DMS 273 (cell line): ENCODE measurements around the gene AKAP9.
"Not testable (repeated sequence)": the region's sequence is repeated elsewhere in the genome, so short reads cannot be mapped to it uniquely, and the experiment has no call there.

Source experiments
- DNase-seq: peaks from one replicate; lab custom pipeline; 2025; ENCODE audit not compliant: unreplicated experiment; lab: John Stamatoyannopoulos, UW

AKAP9 gene

DNA sequence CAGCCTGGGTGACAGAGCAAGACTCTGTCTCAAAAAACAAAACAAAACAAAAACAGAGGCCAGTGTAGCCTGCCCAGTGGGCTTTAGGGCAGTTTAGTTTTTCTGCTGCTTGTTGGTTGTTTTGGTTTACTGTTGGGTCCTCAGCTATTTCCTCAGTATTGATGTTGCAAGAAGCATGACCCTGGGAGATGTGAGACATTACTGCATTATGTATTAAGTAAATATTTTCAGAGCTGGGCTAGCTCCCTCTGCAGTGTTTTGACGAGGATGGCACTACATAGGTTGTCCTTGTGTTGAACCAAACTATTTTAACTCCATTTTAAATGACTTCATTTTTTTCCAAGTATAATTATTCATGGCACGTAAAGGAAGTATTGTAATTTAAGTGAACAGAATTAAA, 4.8 kb downstream of the AKAP9 start:
- DNase-seq, result no peak

DNA sequence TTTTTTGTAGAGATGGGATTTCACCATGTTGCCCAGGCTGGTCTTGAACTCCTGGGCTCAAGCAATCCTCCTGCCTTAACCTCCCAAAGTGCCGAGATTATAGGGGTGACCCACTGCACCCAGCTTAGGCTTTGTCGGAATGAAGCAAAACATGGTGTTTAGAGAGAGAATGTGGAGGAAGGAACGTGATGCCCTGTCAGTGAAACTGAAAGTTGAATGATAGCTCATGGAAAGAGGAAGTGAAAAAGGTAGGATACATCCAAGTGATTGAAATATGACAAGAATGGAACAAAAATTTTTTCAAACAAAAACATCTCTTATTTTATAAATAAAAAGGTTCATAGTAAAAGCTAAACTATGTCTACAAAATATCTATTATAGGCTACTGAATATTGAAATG, 5.9 kb downstream of the AKAP9 start:
- no peak for DNase-seq

DNA sequence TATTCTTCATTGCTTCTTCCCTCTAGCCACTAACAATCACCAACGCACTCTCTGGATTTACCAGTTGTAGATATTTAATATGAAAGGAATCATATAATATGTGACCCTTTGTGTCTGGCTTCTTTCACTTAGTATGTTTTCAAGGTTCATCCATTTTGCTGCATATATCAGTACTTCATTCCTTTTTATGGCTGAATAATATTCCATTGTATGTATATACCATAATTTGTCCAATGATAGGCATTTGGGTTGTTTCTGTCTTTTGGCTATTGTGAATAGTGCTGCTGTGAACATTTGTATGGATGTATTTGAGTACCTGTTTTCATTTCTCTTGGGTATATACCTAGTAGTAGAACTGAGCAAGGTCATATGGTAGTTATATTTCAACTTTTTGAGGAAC, 7.3 kb downstream of the AKAP9 start:
- no peak for DNase-seq

DNA sequence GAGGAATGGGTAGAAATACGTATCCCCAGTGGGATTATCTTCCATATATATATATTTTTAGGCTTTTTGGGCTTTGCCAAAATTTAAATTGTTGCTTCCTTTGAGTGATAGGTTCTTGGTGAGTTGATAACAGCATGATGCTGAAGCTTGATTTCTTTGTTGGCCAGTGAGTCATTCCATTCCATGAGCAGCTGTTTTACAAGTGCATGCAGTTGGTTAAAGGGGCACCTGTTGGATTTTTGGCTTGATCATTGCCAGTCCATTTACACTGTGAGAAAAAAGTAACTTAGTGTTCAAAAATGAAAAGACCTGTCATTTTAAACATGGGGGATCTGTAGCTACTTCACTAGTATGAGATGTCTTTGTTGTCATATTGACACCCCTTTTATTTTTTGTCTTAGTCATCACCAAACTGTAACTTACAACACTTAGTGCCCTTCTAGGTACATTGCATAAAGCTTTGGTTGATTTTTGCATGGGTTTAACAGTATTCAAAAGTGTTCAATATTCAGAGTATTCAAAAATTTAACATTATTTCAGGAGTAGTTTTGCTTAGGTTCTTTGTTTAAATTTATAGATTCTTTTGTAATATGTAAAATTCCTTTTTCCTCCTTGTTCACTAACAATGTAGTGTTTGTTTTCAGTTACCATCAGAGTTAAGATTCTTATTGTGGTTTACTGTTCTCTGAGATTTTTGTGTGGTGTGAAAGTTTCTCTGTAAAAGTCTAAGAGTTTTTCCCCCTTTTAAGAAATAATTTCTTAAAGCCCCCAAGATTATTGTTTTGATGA, 8.8 kb downstream of the AKAP9 start:
- peak; percentile 63 for DNase-seq

DNA sequence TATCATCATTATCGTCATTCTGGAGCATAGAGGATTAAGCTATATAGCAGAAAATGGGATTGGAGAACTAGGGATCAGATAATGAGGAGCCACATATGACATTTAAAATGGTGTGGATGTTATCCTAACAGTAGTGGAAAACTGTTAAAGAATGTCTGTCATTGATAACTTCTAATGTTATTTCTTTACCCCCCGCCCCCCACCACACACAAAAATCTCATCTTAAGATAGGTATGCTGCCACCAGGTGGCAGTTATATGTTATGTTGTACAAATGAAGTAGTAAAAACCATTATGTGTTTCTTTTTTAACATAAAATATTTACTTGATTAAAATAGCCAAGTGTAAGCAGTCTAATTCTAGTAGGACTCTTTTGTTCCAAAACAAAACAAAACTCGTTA, 13.0 kb downstream of the AKAP9 start:
- DNase-seq, result peak; percentile 38

DNA sequence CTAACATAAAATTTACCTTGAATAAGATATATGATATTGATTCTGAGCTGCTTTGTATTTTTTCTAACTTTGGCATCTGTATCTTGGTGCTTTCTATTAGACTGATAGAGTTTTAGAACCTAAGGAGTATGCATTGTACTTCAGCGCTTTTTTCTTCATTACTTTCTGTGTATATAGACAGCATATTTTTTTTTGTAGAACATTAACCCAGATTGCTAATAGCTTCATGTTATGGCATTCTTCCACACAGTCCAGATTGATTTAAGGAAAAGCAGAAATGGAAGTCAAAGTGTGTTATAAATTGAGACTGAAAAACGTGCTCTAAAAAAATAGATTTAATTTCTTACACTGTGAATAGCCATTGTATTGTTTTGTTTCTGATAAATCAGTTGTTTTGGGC, 15.8 kb downstream of the AKAP9 start:
- DNase-seq, result not testable (repeated sequence)

DNA sequence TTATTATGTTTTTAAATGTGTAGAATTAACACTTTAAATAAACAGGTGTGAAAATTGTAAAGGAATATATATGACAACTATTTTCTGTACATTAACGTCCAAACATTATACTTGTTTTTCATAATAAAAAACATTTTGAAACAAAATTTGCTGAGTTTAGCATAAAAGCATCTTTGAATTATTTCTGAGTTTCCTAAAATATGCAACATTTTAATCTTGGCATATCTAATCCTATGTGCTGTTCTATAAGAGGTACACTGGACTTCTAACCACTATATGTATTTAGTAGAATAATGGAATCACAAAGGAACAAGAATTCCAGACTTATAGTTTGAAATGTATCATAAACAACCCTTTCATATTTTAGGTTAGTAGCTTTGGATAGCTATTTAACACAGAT, 16.6 kb downstream of the AKAP9 start:
- DNase-seq, result no peak

DNA sequence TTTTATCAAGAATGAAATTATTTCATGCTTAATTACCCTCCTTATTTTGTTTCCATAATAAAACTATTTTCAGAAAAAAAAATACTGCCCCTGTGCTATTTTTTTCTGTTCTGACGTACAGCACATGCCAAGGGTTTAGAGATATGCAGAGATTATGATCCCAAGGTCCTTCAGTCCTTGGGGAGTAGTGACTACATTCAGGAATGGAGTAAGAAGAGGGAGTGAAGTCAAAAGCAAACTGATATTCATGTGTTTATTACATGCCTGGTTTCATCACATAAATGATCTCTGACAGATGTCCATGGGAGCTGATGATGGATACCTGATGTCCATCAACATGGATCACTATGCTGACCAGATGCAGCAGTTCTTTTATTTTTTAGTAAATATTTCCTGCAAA, 17.2 kb downstream of the AKAP9 start:
- DNase-seq, result no peak

DNA sequence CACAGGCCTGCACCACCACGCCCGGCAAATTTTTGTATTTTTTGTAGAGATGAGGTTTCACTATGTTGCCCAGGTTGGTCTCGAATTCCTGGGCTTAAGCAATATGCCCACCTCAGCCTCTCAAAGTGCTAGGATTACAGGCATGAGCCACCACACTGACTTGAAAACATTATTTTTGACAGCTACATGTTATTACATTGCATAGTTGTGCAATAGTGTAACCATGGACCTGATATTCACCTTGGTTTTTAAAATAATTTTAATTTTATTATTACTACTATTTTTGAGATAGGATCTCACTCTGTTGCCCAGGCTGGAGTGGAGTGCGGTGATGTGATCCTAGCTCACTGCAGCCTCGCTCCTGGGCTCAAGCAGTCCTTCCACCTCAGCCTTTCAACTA, 18.4 kb downstream of the AKAP9 start:
- no peak for DNase-seq

DNA sequence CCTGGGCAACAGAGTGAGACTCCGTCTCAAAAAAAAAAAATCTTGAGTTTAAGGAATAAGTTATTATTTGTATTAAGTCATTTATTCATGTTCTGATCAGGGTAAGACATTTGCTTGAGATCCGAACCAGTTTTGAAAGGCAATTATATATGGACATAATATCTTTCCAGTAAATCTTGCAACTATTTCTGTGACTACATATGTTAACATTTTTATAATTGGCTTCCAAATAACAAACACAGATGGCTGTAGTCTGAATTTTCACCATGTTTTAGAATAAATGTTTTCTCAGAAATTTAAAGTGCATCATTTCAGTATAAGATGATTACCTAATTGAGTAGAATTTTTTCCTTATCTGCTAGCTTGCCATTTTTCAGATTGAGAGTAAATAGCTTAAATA, 21.2 kb downstream of the AKAP9 start:
- DNase-seq, result no peak

DNA sequence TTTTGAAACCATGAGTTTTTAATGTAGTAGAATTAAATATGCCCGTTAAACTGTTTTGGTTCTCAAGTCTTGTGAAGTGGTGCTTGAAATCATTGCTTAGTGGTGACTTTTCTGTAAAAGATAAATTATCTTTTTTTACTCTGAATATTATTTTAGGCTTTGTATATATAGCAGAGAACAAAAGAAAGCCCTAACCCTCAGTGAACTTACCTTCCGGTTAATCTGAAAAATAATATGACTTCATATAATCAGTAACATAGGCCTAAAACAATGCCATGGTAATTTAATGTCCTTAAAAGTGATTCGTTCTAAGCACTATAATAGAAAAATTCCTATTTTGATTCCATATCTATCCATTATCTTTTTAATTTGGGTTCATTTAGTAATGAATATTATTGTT, 21.8 kb downstream of the AKAP9 start:
- DNase-seq, result no peak

DNA sequence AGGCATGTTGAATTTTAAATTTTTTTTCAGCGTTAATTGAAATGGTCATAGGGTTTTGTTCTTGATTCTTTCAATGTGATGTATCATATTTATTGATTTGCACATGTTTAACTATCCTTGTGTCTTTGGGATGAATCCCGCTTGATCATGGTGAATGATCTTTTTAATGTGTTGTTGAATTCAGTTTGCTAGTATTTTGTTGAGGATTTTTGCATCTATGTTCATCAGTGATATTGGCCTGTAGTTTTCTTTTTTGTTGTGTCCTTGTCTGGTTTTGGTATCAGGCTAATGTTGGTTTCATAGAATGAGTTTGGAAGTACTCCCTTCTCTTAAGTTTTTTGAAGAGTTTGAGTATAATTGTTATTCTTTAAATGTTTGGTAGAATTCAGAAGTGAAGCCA, 26.9 kb downstream of the AKAP9 start:
- DNase-seq, result not testable (repeated sequence)

DNA sequence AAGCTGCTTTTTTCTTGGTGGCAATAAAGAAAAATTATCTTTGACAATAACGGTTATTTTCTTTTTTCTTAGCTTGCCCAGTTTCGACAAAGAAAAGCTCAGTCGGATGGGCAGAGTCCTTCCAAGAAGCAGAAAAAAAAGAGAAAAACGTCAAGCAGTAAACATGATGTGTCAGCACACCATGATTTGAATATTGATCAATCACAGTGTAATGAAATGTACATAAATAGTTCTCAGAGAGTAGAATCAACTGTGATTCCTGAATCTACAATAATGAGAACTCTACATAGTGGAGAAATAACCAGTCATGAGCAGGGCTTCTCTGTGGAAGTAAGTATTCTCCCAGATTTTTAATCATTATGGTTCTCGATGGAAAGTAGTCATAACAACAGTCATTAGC, 33.0 kb downstream of the AKAP9 start:
- no peak for DNase-seq

DNA sequence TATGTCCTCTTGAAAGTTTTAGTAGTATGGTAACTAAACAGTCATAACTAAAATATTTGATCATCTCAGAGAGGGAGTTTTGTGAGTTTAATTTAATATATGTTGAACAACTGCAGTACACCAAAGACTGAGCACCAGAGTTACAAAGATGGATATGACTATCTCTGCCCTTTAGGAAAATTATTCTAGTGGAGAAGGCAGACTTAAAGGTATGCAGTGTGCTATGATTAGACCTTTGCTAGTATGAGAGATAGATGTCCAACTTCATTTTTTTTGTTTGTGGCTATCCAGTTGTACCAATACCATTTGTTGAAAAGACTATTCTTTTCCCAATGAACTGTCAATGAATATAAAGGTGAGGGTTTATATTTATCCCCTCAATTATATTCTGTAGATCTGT, 33.4 kb downstream of the AKAP9 start:
- no peak for DNase-seq

DNA sequence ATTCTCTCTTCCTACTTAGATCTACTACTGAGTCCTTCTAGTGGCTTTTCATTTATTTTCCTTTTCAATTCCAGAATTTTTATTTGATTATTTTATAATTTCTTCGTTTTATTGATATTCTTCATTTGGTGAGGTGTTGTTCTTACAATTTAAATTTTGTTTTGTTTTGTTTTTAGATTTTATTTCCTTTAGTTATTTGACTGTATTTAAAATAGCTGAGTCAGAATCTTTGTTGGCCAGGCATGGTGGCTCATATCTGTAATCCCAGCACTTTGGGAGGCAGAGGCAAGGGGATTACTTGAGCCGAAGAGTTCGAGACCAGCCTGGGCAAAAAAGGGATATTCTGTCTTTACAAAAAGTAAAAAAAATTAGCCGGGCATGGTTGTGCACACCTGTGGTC, 36.1 kb downstream of the AKAP9 start:
- DNase-seq, result no peak

DNA sequence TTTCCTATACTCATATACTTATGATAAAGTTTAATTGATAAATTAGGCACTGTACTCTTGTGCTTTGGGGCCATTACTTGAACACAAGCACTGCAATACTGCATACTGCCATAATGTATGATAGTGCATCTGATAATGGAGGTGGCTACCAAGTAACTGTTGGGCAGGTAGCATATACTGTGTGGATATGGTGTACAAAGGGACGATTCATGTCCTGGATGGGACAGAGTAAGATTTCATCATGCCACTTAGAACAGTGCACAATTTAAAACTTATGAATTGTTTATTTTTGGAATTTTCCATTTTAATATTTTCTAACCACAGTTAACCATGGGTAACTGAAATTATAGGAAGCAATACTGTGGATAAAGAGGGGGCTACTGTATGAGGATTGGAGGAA, 38.9 kb downstream of the AKAP9 start:
- DNase-seq, result no peak

DNA sequence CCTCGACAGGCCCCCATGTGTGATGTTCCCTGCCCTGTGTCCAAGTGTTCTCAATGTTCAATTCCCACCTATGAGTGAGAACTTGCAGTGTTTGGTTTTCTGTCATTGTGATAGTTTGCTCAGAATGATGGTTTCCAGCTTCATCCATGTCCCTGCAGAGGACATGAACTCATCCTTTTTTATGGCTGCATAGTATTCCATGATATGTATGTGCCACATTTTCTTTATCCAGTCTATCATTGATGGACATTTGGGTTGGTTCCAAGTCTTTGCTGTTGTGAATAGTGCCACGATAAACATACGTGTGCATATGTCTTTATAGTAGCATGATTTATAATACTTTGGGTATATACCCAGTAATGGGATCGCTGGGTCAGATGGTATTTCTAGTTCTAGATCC, 41.7 kb downstream of the AKAP9 start:
- not testable (repeated sequence) for DNase-seq

DNA sequence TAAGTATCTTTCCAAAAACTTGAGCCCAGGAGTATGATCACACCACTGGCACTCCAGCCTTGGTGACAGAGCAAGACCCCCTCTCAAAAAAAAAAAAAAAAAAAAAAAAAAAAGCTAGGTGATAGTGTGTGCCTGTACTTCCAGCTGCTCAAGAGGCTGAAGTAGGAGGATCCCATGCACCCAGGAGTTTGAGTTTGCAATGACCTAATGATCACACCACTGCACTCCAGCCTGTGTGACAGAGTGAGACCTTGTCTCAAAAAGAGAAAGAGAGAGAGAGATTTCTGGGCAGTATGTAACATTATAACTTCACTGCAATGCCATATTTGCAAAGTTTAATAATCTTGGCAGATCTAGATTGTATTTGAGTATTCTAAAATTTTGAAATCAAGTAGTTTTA, 47.6 kb downstream of the AKAP9 start:
- no peak for DNase-seq

DNA sequence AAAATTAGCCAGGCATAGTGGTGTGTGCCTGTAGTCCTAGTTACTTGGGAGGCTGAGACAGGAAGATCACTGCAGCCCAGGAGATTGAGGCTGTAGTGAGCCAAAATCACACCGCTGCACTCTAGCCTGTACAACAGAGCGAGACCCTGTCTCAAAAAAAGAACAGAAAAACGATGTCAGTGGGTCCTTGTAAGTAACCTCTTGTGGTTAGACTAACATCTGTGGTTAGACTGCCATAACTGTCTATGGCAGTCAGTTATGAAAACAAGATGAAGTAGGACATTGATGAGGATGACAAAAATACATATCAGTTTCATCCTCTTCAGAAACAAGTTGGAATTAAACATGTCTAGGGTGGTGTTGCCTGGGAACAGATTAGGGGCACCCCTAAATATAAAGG, 53.3 kb downstream of the AKAP9 start:
- no peak for DNase-seq

DNA sequence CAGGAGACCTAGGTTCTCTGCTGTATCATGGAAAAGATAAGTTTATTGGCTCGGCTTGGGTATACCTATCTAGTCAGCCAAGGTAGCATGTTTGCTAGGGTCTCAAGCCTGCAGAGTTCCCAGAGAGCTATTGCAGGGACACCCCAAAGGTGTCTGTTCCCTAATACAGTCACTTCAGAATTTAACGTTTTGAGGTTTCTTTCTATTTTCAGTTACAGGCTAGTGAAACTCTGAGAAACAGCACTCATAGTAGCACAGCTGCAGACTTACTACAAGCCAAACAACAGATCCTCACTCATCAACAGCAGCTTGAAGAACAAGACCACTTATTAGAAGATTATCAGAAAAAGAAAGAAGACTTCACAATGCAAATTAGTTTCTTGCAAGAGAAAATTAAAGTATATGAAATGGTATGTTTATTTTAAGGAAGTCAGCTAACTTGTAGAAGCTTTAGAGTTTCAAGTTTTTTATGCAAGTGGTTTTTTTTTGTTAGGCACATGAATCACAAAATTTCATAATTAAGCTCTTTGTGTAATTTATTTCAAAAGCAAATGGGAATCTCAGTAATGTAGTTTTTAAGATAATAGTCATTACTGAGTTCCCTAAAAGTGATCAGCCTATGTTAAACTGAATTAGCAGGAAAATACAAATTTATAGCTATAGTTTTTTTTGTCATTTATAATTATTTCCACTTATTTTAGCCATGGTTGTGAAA, 54.9 kb downstream of the AKAP9 start:
- no peak for DNase-seq

DNA sequence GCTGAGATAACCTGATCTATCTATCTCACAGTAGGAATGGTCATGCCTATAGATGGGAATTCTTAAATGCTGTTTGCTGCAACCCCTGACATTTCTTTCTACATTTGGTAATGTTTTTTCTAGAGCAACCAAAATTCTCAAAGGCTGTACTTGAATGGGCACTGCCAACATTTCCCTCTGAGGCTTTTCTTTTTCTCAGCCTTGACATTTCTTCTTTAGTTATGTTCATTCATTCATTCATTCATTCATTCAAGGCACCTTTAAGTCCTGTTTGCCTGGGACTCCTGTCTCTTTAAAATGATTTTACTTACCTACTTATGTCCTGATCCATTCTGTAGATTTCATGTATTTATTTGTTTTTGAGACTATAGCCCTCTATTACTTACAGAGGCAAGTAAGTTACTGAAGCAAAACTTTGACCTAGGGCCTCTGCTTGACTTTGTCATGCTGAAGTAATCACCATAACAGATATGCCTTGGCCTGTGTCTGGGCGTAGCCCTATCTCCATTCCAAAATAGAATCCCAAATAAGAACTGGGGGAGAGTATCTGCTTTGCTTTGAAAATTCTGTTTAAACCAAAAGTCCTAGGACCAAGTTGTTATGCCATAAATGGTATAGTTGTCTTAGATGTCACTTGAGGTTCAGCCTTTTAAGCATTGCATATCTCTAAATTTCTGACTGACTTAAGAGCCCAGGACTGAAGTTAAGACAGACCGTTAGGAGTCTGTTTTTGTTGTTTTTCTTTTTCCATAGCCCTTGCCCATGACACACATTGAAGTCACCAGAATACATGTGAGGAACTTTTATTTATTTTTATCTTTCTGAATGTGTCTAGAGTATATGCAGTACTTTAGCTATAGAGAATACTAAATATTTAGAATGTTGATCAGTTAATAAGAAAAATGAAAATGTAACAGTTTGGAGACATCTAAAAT, 59.2 kb downstream of the AKAP9 start:
- DNase-seq, result no peak

DNA sequence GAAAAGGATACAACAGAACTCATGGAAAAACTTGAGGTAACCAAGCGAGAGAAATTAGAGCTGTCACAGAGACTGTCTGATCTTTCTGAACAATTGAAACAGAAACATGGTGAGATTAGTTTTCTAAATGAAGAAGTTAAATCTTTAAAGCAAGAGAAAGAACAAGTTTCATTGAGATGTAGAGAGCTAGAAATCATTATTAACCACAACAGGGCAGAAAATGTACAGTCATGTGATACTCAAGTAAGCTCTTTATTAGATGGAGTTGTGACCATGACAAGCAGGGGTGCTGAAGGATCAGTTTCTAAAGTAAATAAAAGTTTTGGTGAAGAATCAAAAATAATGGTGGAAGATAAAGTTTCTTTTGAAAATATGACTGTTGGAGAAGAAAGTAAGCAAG, 62.1 kb downstream of the AKAP9 start:
- no peak for DNase-seq
